Measurements from ENCODE around the gene GTF2A1. TPM values are rescaled to one million over a fixed set of nuclear protein-coding genes. Genes with fewer than 3 reads are reported as not detected.

GTF2A1 gene
- total RNA-seq, 3 donors from 2014 or later = 42.8 to 44.4 (median 43.4) TPM

GRCh38 chr14:81178063-81178462, 42.7 kb downstream of the GTF2A1 start:
- peaks cover 22% of the 10 kb centered on the region for H3K36me3 Mint-ChIP-seq (ENCODE audit: insufficient read depth)

DNA sequence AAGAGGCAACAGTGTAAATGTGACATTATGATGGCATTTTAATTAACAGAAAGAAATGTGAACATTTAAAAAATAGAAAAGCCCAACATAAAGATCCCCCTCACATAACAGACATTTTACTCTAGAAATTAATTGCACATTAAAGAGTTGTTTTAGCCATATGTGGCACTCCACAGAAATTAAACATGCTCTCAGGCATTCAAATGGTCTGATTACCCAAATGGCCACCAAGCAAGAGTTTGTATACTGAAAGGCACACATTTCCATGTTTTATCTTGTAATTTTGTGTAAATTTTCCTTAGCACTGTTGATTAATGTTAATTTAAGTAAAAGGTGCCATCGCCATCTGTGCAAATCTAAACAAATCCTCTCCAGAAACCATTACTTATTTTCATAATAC, 43.5 kb downstream of the GTF2A1 start:
- Mint-ChIP-seq H3K27me3 (ENCODE audit: low read depth) (no peaks in the 10 kb centered on the region), H3K4me1 (ENCODE audit: low read depth) (peaks cover 25% of the 10 kb centered on the region), H3K9me3 (no peaks in the 10 kb centered on the region), H3K4me3 (peak overlapping the region; percentile 20), H3K36me3 (ENCODE audit: insufficient read depth) (peaks cover 17% of the 10 kb centered on the region)
- ATAC-seq (no peak), DNase-seq (no peak)

More at GRCh38 chr14:81178063-81178462, 42.7 kb downstream of the GTF2A1 start:
- no peak overlapping the region for H3K4me3 Mint-ChIP-seq
- DNase-seq (no peak), ATAC-seq (no peak)
- peaks cover 31% of the 10 kb centered on the region for H3K4me1 Mint-ChIP-seq (ENCODE audit: low read depth)
- no peaks in the 10 kb centered on the region for H3K9me3 Mint-ChIP-seq
- no peaks in the 10 kb centered on the region for H3K27me3 Mint-ChIP-seq (ENCODE audit: low read depth)

DNA sequence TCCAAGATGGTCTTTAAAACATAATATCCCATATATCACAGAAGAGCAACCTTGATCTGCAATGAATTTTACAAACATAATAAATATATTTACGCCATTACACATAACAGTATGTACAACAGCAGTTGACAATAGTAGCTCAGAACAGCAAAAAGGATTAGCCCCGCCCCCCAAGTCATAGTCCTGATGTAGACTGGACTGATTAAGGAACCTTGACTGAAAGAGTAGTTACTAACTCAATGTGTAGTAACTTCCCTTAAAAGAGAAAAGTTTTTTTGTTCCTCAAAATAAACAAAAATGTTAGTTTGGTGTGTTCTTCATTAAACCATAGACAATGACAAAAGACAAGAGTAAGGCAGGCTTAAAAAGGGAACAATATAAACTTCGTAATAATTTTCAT, 44.5 kb downstream of the GTF2A1 start:
- Mint-ChIP-seq H3K9me3 (no peaks in the 10 kb centered on the region), H3K4me1 (ENCODE audit: low read depth) (peaks cover 21% of the 10 kb centered on the region), H3K4me3 (no peak overlapping the region), H3K27me3 (ENCODE audit: low read depth) (no peaks in the 10 kb centered on the region), H3K36me3 (ENCODE audit: insufficient read depth) (peaks cover 11% of the 10 kb centered on the region)
- DNase-seq = no peak
- no peak for ATAC-seq

GRCh38 chr14:81172881-81173280, 47.9 kb downstream of the GTF2A1 start:
- Mint-ChIP-seq H3K27me3 (ENCODE audit: low read depth) (no peaks in the 10 kb centered on the region), H3K9me3 (no peaks in the 10 kb centered on the region), H3K36me3 (ENCODE audit: insufficient read depth) (peaks cover 1% of the 10 kb centered on the region), H3K4me1 (ENCODE audit: low read depth) (peaks cover 33% of the 10 kb centered on the region), H3K4me3 (no peak overlapping the region)
- no peak for DNase-seq
- ATAC-seq = no peak

GRCh38 chr14:81172353-81172752, 48.4 kb downstream of the GTF2A1 start:
- no peaks in the 10 kb centered on the region for H3K9me3 Mint-ChIP-seq
- ATAC-seq = no peak

GRCh38 chr14:81170829-81171195, 49.9 kb downstream of the GTF2A1 start:
- no peaks in the 10 kb centered on the region for H3K27me3 Mint-ChIP-seq (ENCODE audit: low read depth)
- DNase-seq = no peak
- no peak for ATAC-seq
- H3K36me3 Mint-ChIP-seq (ENCODE audit: insufficient read depth) = no peaks in the 10 kb centered on the region
- H3K4me3 Mint-ChIP-seq = peak overlapping the region; percentile 87
- peaks cover 21% of the 10 kb centered on the region for H3K4me1 Mint-ChIP-seq (ENCODE audit: low read depth)
- H3K9me3 Mint-ChIP-seq = no peaks in the 10 kb centered on the region

More at GRCh38 chr14:81172353-81172752, 48.4 kb downstream of the GTF2A1 start:
- DNase-seq = no peak
- Mint-ChIP-seq H3K4me3 (no peak overlapping the region), H3K27me3 (ENCODE audit: low read depth) (no peaks in the 10 kb centered on the region), H3K36me3 (ENCODE audit: insufficient read depth) (peaks cover 1% of the 10 kb centered on the region), H3K4me1 (ENCODE audit: low read depth) (peaks cover 29% of the 10 kb centered on the region)

GRCh38 chr14:81170104-81170828, 50.5 kb downstream of the GTF2A1 start:
- DNase-seq (peak; percentile 81), ATAC-seq (peak; percentile 99)
- Mint-ChIP-seq H3K36me3 (ENCODE audit: insufficient read depth) (no peaks in the 10 kb centered on the region), H3K9me3 (no peaks in the 10 kb centered on the region), H3K4me3 (peak overlapping the region; percentile 87), H3K4me1 (ENCODE audit: low read depth) (peaks cover 22% of the 10 kb centered on the region), H3K27me3 (ENCODE audit: low read depth) (no peaks in the 10 kb centered on the region)

- DNase-seq = no peak
- peak; percentile 8 to 15 for ATAC-seq
- no peaks in the 10 kb centered on the region for H3K9me3 Mint-ChIP-seq
- no peaks in the 10 kb centered on the region for H3K27me3 Mint-ChIP-seq (ENCODE audit: low read depth)
- peaks cover 23% of the 10 kb centered on the region for H3K4me1 Mint-ChIP-seq (ENCODE audit: low read depth)
- H3K36me3 Mint-ChIP-seq (ENCODE audit: insufficient read depth) = no peaks in the 10 kb centered on the region
- H3K4me3 Mint-ChIP-seq = peak overlapping the region; percentile 87
Measured at GRCh38 chr14:81169711-81170103, 51.1 kb downstream of the GTF2A1 start.

- Mint-ChIP-seq H3K27me3 (ENCODE audit: low read depth) (no peaks in the 10 kb centered on the region), H3K4me3 (peak overlapping the region; percentile 87), H3K4me1 (ENCODE audit: low read depth) (peaks cover 23% of the 10 kb centered on the region), H3K9me3 (no peaks in the 10 kb centered on the region), H3K36me3 (ENCODE audit: insufficient read depth) (no peaks in the 10 kb centered on the region)
- DNase-seq (no peak), ATAC-seq (no peak)
Measured at GRCh38 chr14:81169267-81169666, 51.5 kb downstream of the GTF2A1 start.

DNA sequence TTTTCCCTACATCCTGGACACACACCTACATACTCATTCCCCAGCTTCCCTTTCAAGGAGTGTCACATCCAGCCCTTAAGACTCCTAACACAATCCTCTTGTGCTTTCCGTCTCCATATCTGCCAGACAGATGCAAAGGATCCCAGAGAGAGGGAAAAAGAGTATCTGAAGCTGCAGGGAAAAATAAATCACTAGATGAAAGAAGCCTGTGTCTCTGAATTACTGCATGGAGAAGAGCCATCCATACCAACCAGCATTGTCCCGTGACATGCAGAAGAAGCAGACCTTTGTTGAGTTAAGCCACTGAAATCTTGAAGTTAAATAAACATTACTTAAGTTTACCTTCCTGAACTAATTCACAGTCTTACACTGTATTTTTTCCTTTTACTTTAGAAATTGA, 54.6 kb downstream of the GTF2A1 start:
- Mint-ChIP-seq H3K4me1 (ENCODE audit: low read depth) (peaks cover 25% of the 10 kb centered on the region), H3K9me3 (no peaks in the 10 kb centered on the region), H3K27me3 (ENCODE audit: low read depth) (no peaks in the 10 kb centered on the region), H3K36me3 (ENCODE audit: insufficient read depth) (no peaks in the 10 kb centered on the region), H3K4me3 (no peak overlapping the region)
- DNase-seq (no peak), ATAC-seq (no peak)

DNA sequence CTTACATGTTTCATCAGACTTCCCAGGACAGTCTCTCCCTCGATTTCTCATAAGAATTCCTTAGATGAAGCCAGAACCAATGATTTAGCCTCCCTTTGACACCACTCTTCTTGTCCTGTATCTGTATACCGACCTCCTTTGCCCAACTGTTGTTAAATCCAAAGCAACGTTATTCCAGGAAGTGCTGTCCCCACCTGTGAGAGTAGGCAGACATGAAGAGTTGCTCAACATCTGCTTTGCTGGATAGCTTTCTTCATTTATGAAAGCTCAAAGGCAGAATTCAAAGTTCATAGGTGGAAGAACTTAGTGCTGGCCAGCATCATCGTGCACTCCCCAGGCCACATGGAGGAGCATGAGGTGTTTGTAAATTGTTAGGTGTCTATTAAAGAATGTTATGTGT, 55.6 kb downstream of the GTF2A1 start:
- H3K27me3 Mint-ChIP-seq (ENCODE audit: low read depth) = no peaks in the 10 kb centered on the region

GRCh38 chr14:81164167-81164774, 56.5 kb downstream of the GTF2A1 start:
- peaks cover 8% of the 10 kb centered on the region for H3K4me1 Mint-ChIP-seq (ENCODE audit: low read depth)
- DNase-seq (peak; percentile 10), ATAC-seq (peak; percentile 99)
- H3K36me3 Mint-ChIP-seq (ENCODE audit: insufficient read depth) = no peaks in the 10 kb centered on the region
- H3K27me3 Mint-ChIP-seq (ENCODE audit: low read depth) = no peaks in the 10 kb centered on the region
- H3K9me3 Mint-ChIP-seq = no peaks in the 10 kb centered on the region
- no peak overlapping the region for H3K4me3 Mint-ChIP-seq

More for the DNA sequence above, 55.6 kb downstream of the GTF2A1 start:
- H3K4me3 Mint-ChIP-seq = no peak overlapping the region
- DNase-seq (no peak), ATAC-seq (no peak)
- no peaks in the 10 kb centered on the region for H3K36me3 Mint-ChIP-seq (ENCODE audit: insufficient read depth)
- H3K9me3 Mint-ChIP-seq = no peaks in the 10 kb centered on the region
- H3K4me1 Mint-ChIP-seq (ENCODE audit: low read depth) = peaks cover 17% of the 10 kb centered on the region

DNA sequence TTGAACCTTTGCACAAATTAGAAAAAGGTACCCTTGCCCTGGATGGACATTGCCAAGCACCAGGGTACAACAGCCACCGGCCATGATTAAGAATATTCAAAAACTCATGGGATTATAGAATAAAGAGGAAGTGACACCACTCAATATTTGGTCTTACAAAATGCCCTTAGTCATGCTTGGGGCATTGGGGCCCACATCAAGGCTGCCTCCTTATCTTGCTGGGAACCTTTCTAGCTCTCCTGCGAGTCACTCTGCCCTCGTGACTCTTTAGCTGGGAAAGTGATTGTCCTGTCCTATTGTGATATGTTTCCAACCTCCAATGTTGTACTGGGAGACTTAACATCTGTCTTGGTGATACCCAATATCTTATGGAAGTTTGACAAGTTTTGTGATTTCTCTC, 57.8 kb downstream of the GTF2A1 start:
- H3K4me1 Mint-ChIP-seq (ENCODE audit: low read depth) = peaks cover 4% of the 10 kb centered on the region
- H3K36me3 Mint-ChIP-seq (ENCODE audit: insufficient read depth) = no peaks in the 10 kb centered on the region
- no peaks in the 10 kb centered on the region for H3K9me3 Mint-ChIP-seq
- no peak for DNase-seq
- no peak overlapping the region for H3K4me3 Mint-ChIP-seq
- no peaks in the 10 kb centered on the region for H3K27me3 Mint-ChIP-seq (ENCODE audit: low read depth)
- ATAC-seq = no peak

DNA sequence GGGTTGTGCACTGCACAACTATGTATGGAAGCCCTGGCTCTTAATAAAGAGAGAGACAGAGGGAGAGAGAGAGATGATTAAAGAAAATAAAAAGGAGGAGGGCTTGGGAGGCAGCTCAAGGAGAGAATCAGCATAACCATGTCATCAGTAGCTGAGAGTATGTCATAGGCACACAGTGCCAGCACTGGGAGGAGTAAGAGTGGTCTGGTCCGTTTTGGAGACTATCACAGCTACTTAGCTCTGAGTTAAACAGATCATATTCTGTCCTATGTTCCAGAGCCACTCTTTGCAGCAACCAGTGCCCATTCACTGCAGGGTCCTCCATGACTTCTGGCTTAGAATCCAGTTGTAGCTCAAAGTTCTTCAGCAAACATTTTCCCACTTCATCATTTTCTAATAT, 59.0 kb downstream of the GTF2A1 start:
- Mint-ChIP-seq H3K4me1 (ENCODE audit: low read depth) (peaks cover 4% of the 10 kb centered on the region), H3K27me3 (ENCODE audit: low read depth) (peaks cover 2% of the 10 kb centered on the region), H3K4me3 (no peak overlapping the region), H3K36me3 (ENCODE audit: insufficient read depth) (no peaks in the 10 kb centered on the region), H3K9me3 (no peaks in the 10 kb centered on the region)
- DNase-seq (no peak), ATAC-seq (no peak)

DNA sequence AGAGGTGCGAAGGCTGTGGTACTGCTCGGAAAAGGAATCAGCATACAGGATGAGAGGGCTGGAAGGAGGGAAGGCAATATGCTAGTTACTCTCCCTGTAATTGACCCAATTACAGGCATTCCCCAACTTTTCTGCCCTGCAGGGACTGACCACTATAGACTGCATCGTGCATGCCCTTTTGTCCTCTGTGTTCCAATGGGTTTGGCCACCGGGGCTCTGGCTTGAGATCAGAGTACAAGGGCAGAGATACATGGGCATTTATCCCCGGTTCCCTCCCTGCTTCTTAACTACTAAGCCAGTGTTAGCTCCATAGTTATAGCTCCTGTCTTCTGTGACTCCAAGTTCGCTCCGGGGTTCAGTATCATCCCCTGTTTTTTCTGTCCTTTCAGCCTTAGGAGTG, 59.7 kb downstream of the GTF2A1 start:
- Mint-ChIP-seq H3K4me3 (no peak overlapping the region), H3K36me3 (ENCODE audit: insufficient read depth) (no peaks in the 10 kb centered on the region), H3K4me1 (ENCODE audit: low read depth) (peaks cover 4% of the 10 kb centered on the region), H3K9me3 (no peaks in the 10 kb centered on the region), H3K27me3 (ENCODE audit: low read depth) (peaks cover 2% of the 10 kb centered on the region)
- DNase-seq = no peak
- no peak for ATAC-seq

Measured in activated T-cell treated with anti-CD3 and anti-CD28 coated beads, Interleukin-2, amount 50 U/mL, for 4 hours (primary cell).